ENCODE measurements around the gene DCP1B.

The DCP1B gene

GRCh38 chr12:1972856-1973317 is 31.4 kb downstream of the DCP1B start:
- no peak for TF ChIP-seq CTCF (IDR thresholded peaks at IDR 0.05; ENCODE audit: extremely low read depth, missing control alignments)

DNA sequence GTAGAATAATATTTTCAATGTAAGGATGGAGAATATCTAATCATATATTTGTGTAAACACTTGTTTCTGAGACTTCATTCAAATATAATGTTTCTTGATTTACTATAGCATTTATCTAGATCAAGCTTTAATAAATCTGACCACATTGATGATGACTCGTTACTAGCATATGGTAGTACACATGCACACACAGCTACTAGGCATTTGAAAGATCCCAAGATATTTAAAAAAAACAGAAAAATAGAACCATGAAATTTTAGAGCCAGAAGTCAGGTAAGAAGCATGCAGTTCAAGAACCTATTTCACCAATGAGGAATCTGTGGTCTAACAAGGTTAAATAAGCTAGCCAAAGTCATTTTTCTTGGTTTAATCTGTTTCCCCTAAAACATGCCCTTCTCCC is 32.0 kb downstream of the DCP1B start:
- DNase-seq (ENCODE audit: low spot score) = no peak
- no peak for TF ChIP-seq CTCF (IDR thresholded peaks at IDR 0.05; ENCODE audit: extremely low read depth, missing control alignments)

More at GRCh38 chr12:1972856-1973317, 31.4 kb downstream of the DCP1B start:
- no peak for DNase-seq (ENCODE audit: low spot score)

DNA sequence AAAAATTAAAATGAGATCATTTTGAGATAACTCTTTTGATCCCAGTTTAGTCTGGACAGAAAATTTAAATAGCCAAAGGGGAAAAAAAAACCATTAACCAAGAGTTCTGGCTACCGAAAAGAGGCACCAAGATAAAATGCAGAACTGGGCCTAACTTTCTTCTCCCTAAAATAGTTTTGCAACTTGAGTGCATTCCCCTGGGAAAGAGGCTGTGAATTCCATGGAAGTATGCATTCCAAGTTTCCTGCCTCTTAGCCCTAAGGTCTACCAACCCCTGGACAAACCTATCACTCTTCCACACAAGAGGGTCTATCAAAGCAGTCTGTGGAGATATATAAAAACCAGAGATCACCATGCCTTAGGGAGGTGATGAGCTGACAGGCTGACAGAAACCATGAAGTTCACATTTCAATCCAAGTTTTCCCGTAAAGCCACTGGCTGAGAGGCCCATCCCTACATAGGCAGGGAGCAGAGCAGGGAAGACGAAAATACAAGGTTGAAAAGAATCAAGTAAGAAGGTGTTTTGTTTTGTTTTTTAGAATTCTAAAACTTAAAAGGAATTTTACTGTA is 33.8 kb downstream of the DCP1B start:
- no peak for TF ChIP-seq CTCF (IDR thresholded peaks at IDR 0.05; ENCODE audit: extremely low read depth, missing control alignments)
- DNase-seq (ENCODE audit: low spot score) = no peak

DNA sequence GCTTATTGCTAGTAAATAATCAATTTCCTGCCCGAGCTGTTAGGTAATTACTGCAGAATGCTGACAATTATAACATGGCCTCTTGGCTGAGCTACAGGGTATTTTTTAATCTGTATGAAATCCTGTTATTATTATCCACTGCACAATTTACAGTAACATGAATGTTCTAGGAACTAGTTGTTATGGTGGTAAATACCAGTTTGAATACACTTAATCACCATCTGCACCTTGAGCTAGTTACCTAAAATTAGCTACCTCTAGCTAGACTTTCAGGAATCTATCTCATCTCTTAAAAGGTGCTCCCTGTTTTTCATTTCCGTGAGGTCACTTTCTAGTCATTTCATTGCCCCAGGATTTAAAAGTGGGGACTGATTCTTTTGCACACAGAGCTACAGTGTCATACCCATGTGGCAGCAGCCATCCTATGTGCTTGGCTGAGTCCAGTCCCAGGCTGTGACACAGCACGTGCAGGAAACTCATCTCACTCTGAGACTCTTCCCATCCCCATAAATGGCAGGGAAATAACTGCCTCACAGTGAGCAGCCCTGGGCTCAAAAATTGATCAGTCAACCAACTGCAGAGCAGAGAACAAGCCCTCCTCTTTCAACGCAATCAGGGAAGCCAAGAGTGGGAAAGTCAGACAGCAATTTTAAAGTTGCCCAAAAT is 37.6 kb downstream of the DCP1B start:
- TF ChIP-seq CTCF (IDR thresholded peaks at IDR 0.05; ENCODE audit: extremely low read depth, missing control alignments) = no peak

GRCh38 chr12:1965916-1966315 is 38.3 kb downstream of the DCP1B start:
- DNase-seq (ENCODE audit: low spot score) = no peak
- TF ChIP-seq CTCF (IDR thresholded peaks at IDR 0.05; ENCODE audit: extremely low read depth, missing control alignments) = no peak

More for the DNA sequence above, 37.6 kb downstream of the DCP1B start:
- DNase-seq (ENCODE audit: low spot score) = no peak

DNA sequence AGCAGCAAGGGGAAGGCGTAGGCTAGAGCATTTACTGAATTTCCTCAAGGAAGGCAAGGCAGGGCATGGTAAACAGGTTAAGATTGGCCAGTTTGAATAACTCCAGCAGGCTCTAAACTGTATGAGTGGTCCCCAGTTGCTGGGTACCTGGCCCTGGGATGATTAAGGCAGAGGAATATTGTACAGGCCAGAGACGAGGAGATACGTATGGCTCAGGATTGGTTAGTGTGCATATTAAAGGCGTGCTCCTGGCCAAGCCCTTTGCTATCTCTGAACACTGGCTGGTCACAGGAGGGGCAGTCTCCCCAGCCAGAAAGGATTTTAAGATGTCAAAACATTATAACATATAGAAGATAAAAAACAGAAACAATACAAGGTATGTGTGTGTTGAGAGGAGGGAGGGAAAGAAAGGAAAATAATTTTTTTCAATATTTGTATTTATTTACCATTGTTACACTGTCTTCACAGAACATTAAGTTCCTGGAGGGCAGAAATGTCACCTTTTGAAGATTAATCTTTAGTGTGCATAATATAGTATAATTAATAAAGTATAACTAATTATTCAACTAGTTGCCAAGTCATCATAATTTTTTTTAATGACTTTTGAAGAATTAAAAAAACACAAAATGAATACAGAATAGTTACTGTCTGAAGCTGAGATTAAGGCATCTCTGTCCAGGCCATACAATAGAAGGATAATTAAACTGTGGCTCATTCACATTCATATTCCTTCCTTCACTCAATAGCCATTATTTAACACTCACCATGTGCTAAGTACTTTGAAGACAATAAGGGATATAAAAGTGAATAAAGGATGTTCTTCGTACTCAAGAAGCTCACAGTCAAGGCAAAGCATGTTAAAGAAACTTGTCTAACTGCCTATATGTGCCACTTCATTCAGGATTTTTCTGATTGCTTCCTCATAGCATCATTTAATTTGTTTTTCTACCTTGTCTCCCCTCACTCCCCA is 41.9 kb downstream of the DCP1B start:
- TF ChIP-seq CTCF (IDR thresholded peaks at IDR 0.05; ENCODE audit: extremely low read depth, missing control alignments) = no peak
- DNase-seq (ENCODE audit: low spot score) = no peak

DNA sequence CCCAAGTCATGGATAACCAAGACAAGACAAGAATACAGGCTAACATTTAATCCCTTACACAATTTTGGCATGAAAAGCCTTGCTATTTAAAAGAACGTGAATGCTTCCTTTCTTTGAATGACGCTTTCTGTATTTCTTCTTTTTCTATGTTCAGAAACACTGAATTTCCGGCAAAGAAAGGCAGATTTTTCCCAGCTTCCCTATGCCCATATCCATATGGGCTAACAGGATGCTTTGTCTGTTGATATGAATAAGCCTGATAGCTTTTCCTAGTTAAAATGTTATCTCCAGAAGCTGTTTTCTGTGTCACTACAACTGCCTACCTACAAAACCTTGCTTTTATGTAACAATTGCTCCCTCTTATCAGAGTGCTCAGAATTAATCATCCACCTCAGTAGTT is 47.5 kb downstream of the DCP1B start:
- DNase-seq (ENCODE audit: low spot score) = no peak
- TF ChIP-seq CTCF (IDR thresholded peaks at IDR 0.05; ENCODE audit: extremely low read depth, missing control alignments) = no peak

Measured in GM20000 (cell line).